Endothelial cell of hepatic sinusoid (primary cell): ENCODE measurements around the gene PCSK4.
"Not testable (repeated sequence)": the region's sequence is repeated elsewhere in the genome, so short reads cannot be mapped to it uniquely, and the experiment has no call there.

Source experiments
- in situ Hi-C: cut with HindIII; loops from 2 replicates; pipeline ENCODE4 v1.10.0; 2017; ENCODE audit warnings: low sequenced_read_pairs

The PCSK4 gene

DNA sequence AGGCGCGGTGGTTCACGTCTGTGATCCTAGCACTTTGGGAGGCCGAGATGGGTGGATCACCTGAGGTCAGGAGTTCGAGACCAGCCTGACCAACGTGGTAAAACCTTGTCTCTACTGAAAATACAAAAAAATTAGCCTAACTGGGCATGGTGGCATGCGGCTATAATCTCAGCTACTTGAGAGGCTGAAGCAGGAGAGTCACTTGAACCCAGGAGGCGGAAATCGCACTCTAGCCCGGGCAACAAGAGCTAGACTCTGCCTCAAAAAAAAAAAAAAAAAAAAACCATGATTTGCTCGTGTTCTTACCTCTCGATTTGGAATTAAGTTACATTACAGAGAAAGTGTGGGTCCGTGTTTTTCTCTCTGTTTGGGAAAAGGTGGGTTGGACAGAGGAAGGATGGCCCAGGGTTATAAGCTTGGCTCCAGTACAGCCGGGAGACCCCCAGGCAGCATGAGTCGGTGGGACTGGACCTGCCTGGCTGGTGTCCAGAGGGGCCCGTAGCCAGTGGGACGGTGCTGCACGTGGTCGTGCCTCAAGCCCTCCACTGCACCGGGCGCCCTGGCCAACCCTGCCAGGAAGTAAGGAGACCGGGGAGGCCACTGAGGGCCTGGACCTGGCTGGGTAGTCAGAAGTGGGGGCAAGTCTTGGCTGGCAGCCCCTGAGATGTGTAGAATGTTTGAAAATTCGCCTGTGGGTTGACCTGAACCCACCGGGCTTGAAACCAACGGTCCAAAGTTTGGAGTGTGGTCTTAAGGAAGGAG, 48.3 kb downstream of the PCSK4 start:
- in situ Hi-C loops: no loop called here

DNA sequence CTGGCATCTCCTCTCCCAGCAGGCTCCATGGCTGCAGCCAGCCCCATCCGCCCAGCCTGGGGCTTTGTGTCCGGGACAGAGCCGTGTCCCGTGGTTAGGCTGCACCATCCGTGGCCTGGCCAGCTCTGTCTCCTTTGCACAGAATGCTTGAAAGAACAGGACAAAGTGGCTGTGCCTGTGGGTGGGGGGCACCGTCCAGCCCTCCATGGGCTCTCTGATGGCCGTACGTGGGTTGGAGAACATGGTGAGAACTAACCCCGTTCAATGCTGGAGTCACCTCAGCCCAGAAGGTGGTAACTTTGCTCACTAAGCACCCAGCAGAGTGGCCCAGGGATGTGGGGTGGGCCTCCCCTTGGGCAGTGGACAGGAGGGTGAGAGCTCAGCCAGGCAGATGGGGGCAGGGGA, 49.1 kb downstream of the PCSK4 start:
- in situ Hi-C loops: no loop called here

DNA sequence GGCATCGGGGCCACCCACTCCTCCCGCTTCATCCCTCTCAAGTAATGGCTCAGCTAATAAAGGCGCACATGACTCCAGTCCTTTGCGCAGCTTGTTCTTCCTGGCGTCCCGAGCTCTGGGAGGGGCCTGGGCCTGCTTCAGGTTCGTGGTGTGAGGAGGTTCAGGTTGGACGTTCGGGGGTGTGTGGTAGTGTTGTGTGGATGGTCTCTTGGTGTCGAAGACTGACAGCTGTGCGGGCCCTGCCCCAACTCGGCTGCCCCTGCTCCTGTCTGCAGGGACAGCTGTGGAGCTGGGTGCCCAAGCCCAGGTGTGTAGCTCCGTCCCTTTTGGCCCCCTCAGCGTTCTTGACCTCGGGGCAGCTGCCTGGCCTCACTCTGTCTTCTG, 49.7 kb downstream of the PCSK4 start:
- in situ Hi-C loops: no loop called here

DNA sequence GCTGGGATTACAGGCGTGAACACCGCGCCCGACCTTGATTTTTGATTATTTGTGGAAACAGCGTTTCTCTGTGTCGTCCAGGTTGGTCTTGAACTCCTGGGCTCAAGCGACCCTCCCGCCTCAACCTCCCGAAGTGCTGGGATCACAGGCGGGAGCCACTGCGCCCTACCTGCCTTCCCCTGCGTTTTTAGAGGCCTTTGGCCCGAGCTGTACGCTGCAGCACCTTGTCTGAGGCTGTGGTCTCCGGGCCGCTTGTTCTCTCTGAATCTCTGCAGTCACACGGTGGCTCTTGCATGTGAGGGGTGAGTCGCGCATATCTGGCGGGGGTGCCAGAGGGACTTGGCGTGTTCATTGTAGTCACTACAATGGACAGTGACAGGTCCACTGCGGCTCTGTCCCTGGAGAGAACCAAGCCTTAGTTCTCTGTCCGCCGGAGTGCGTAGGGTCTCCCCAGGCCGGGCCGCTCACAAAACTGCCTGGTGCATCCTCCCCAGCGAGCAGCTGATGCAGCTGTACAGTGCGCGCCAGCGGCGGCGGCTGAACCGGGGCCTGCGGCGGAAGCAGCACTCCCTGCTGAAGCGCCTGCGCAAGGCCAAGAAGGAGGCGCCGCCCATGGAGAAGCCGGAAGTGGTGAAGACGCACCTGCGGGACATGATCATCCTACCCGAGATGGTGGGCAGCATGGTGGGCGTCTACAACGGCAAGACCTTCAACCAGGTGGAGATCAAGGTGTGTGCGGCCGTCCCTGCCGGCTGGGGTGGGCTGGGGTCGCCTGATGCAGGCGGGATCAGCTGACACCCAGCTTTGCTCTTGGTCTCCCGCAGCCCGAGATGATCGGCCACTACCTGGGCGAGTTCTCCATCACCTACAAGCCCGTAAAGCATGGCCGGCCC, 50.4 kb downstream of the PCSK4 start:
- in situ Hi-C loops: not testable (repeated sequence)

DNA sequence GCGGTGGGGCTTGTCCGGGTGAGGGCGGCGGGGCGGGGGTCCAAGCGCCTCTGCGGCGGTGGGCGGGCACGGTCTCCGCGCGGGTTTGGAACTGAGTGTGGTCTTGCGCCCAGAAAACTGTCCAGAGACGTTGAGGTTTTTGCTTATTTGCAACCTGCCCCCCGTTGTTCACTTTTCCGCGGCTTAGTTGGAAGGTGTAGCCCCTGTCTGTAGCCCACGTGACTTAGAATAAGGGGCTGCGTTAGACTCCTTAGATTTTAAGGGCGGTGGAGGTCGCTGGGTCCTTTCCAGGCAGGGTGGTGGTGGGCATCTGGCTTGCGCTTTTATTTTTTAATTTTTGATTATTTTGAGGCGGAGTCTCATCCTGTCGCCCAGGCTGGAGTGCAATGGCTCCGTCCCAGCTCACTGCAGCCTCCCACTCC, 51.2 kb downstream of the PCSK4 start:
- in situ Hi-C loops: no loop called here

DNA sequence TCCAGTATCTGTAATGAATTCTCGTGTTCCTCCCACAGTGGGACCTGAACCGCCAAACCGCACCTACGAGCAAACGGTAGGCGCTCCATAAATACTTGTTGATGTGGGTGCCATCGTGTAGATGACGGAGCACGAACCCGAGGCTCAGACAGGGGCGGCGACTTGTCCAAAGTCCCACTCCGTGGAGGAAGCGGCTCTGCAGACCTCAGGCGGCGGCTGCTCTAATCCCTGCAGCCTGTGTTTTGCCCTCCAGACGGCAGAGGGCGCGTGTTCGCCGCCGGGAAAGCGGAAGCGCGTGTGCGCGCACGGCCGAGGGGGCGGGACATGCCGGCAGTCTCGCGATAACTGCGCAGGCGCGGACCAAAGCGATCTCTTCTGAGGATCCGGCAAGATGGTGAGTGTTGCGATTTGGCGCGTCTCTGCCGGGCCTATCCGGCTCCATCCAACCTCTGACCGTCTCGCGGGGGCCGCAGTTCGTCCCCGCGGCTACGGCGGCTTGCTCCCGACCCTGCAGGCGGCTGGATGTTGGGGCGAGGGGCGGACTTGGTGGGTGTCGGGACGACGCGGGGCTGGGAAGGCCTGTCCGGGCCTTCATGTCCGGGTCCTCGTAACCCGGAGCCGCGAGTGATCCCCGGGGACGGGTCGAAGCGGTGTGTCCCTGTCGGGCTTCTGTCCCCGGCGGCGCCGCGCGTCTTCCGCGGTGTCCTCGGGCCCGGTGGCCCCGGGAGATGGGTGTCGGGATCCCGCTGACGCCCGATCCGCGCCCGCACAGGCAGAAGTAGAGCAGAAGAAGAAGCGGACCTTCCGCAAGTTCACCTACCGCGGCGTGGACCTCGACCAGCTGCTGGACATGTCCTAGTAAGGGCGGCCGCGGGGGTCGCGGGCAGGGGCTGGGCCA, 51.9 kb downstream of the PCSK4 start, which contains the start of gene RPS15:
TSS of gene RPS15 (plus strand) at position 362 of the 898 bp plus-strand sequence. CDS start at position 392, 30 bp downstream.
- in situ Hi-C loops: no loop called here

DNA sequence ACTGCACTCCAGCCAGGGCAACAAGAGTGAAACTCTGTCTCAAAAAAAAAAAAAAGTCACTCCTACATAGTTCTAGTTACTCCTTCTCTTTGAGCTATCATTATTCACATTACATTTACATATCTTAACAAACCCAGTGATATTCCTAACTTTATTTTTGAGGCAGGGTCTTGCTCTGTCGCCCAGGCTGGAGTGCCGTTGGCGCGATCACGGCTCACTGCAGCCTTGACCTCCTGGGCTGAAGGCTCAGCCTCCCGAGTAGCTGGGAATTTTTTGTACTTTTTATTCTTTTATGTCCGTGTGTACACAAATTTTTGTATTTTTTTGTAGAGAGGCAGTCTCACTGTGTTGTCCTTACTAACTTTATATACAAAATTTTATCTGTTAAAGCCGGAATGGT, 52.5 kb downstream of the PCSK4 start:
- in situ Hi-C loops: no loop called here

DNA sequence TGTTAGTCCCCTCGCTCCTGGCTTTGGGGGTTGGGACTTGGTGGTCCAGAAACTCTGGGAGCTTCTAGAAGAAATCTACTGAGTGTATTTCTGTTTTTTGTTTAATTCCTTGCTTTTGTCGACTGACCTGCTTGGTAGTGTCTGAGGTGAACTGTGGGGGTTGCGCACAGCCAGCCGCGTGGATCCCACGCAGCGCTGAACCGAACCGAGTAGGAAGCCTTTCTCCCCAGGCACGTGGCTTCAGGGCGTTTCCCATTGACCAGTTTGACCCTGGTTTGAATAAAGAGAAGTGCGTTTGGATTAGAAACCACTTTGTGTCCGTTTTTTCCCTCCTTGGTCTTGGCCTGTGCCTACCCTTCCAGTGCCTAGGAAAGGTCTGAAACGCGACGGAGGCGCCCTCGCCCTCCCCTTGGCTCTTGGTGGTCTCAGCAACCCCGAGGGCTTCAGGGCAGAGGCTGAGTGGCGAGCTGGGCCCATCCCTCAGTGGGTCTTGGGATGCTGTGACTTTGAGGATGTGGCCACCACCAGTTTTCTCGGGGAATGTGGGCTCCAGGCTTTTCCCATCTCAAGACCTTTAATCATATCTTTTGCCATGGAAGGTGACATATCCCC, 54.7 kb downstream of the PCSK4 start:
- in situ Hi-C loops: no loop called here

DNA sequence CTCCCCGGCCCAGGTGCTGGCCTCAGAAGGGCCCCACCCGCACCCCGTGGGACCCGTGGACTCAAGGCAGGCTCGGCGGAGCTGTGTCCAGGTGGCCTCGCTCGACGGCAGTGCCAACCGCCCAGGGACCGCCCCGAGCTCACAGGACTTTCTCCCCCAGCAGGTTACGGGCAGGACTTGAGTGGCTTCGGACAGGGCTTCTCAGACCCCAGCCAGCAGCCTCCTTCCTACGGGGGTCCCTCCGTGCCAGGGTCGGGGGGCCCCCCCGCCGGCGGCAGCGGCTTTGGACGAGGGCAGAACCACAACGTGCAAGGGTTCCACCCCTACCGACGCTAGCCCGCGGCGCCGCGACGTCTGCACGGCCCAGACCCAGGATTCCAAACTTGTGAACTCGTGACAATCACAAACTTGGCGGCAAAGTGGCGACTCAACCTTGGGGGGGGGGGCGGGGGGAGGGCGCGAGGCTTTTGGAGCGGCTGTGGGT, 55.5 kb downstream of the PCSK4 start:
- in situ Hi-C loops: no loop called here

DNA sequence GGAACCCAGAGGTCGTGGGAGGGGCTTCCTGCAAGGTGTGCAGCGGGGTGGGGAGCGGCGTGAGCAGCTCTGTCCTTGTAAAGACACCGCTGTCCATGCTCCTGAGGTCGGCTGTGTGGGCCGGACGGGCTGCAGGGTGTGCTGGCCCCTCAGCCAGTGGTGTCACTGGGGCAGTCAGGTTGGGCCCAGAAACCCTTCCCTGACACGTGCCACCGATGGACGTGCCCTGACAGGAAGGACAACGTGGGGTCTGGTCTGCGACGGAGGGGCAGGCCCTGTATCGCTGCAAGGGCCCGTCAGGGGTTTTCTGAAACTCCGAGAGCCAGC, 56.1 kb downstream of the PCSK4 start:
- in situ Hi-C loops: no loop called here

DNA sequence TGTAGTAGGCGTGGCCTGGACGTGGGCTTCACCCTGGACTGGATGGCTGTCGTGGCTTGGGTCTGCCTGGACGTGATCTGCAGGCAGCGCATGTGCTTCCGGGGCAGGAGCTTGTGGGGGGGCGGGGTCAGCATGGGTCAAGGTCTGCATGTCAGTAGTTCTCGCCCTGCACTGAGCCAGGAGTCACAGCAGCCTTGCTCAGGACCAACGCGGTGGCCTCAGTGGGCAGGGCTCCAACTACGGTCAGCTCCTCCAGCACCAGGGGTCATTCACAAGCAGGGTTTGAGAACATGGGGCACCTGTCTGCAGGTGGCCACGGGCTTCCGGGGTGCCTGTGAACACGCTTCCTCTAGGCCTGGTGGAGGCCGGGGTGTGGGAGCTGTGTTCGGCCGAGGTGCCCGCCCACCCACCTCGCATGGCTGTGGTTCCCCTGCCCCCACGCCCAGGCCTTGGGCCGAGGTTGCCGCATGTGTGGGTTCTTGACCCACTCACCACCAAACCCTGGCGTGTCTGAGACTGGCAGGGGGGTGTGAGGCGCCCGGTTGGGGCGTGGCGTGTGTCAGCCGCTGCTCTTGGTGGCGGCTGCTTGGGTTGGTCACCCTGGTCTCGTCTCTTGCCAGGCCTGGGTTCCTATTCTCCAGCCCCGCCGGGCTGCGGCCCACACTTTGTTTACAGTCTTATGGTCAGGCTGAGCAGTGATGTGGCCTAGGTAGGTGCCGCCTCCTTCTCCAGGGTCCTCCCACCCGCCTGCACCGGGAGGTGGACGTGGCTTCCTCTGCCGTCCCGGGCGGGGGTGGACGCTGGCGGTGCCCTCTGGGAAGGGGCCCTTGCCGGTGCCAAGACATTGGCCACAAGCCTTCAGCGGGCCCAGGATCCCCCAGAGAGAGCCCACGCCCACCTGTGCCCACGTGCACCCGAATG, 56.8 kb downstream of the PCSK4 start:
- in situ Hi-C loops: no loop called here

DNA sequence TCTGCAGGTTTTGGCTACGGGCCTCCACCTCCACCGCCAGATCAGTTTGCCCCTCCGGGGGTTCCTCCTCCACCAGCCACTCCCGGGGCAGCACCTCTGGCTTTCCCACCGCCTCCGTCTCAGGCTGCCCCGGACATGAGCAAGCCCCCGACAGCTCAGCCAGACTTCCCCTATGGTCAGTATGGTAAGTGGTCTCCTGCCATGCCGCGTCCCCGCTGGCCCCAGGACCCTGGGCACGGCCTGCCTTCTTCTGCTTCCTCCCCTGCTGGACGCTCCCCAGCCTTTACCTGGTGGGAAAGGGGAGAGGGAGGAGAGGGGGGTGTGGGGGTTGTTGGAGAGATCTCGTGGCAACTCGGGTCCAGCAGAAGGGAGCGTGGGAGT, 57.7 kb downstream of the PCSK4 start:
- in situ Hi-C loops: no loop called here

DNA sequence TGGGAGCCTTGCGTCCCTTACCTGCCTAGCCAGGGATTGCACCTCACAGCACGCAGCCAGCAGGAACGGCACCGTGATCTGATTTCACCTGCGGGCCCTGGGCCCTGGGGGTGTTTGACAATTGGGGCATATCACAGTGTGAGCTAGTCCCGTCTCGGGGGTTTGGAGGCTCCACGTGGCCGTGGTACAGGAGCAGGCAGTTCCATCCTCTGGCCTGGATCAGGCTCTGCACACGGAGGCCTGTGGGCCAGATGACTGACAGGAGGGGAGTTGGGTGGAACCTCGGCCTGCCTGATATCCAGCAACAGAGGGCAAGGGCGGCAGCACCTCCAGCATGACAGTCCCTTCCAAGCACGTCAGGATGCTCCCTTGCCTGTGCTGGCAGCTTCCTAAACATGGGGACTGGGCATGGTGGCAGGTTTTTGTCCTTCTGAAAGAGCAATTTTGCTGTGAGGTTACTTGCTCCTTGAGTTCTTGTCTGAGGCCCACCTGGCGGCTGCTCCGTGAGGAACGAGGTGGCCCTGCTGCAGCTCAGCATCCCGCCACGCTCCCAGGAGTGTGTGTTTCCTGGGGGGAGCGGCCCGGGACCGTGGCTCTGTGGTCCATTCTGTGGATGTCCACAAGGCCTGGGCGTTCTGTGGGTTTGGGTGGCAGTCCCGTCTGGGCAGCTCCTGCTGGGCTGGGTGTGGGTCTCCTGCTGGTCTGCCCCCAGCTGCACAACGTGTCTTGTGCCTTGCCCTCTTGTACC, 58.2 kb downstream of the PCSK4 start:
- in situ Hi-C loops: no loop called here
